LNCAP (cell line): ENCODE results near the gene TRAF3.

ENCODE experiments used
- TF ChIP-seq, protein P1 (sequence below): fragments of 450-650 bp; IDR thresholded peaks from 2 replicates; pipeline ENCODE4 v1.5.1; 2017; ENCODE audit warnings: mild to moderate bottlenecking

Gene TRAF3

DNA sequence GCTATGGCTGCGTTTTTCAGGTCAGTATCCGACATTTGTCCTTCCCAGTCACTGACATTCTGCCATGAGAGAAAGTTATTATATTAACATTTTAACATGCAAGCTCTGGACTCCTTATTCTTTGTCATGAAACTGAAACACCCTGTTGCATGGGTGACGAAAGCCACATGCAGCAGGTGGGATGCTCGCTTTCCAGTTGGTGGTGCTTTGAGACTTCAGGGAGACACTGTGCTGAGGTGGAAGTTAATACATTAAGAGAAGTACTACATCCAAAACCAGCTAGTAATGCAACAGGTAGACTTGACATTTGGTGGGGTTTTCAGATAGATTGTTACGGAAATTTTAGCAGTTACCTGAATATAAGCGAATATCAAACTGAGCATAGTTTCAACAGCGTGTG, 112.4 kb downstream of the TRAF3 start:
- TF ChIP-seq, protein P1, sequence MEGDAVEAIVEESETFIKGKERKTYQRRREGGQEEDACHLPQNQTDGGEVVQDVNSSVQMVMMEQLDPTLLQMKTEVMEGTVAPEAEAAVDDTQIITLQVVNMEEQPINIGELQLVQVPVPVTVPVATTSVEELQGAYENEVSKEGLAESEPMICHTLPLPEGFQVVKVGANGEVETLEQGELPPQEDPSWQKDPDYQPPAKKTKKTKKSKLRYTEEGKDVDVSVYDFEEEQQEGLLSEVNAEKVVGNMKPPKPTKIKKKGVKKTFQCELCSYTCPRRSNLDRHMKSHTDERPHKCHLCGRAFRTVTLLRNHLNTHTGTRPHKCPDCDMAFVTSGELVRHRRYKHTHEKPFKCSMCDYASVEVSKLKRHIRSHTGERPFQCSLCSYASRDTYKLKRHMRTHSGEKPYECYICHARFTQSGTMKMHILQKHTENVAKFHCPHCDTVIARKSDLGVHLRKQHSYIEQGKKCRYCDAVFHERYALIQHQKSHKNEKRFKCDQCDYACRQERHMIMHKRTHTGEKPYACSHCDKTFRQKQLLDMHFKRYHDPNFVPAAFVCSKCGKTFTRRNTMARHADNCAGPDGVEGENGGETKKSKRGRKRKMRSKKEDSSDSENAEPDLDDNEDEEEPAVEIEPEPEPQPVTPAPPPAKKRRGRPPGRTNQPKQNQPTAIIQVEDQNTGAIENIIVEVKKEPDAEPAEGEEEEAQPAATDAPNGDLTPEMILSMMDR: no peak

DNA sequence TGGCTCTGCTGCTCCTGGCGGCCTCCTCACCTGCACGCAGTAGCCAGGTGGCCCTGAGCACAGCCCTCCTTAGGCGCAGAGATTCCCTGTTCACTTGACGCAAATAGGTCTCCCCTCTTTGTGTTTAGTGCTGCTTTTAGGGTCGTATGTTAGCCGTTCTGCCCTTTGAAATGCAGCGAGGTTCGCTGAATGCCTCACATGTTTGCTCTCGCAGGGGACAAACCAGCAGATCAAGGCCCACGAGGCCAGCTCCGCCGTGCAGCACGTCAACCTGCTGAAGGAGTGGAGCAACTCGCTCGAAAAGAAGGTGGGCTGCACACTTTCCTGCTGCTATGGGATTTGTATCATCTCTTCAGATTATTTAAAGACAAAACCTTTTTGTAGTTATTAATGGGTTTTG, 113.9 kb downstream of the TRAF3 start:
- TF ChIP-seq, protein P1: no peak

DNA sequence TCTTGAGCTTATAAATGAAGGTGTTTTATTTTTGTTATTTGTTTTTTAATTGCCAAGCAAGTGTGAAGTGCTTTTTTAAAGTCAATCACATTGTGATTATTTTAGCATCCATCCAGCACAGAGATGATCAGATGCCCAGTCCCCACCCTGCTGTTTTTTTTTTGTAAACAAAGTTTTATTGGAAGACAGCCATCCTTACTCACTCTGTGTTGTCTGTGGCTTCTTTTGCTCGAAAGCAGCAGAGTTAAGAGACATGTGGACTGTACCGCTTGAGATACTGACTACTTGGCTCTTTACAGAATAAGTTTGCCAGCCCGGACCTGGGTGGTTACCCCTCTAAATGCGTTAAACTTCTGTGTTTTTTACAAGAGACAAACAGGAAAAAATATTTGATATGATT, 114.3 kb downstream of the TRAF3 start:
- TF ChIP-seq, protein P1: no peak

DNA sequence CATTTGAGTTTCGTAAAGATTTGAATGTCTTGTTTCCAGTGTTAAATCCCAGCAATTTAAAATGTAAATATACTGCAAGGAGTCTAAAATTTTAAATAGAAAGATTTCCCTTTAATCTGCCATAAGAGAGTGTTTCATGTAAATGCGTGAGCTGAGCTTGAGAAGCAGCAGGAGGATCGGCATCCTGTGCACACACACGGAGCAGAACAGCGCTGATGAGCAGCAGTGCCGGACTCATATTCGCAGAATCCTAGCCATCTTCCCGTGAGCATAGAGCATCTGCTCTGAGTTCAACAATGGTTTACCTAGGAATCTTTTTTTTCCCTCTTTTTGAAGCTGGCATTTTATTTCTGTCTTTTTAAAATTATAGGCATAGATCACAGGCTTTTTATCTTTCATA, 115.4 kb downstream of the TRAF3 start:
- TF ChIP-seq, protein P1: no peak

DNA sequence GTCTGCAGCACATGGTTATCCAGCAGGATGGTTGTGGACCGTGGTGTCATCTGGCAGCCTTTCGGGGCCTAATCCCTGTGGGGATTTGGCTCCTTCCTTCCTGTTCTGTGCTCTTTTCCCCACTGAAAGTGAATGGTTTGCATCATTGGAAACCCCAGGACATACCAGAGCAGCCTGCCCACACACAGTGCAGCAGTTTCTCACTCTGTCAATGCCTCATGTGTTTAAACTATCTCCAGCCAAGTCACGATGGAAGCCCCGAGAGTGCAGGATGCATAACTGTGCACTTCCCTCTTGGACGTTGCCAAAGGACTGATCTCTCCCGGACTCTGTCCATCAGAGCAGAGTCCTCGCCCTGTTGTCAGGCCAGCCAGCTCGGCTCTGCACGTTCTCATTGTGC, 116.2 kb downstream of the TRAF3 start:
- TF ChIP-seq, protein P1: no peak

DNA sequence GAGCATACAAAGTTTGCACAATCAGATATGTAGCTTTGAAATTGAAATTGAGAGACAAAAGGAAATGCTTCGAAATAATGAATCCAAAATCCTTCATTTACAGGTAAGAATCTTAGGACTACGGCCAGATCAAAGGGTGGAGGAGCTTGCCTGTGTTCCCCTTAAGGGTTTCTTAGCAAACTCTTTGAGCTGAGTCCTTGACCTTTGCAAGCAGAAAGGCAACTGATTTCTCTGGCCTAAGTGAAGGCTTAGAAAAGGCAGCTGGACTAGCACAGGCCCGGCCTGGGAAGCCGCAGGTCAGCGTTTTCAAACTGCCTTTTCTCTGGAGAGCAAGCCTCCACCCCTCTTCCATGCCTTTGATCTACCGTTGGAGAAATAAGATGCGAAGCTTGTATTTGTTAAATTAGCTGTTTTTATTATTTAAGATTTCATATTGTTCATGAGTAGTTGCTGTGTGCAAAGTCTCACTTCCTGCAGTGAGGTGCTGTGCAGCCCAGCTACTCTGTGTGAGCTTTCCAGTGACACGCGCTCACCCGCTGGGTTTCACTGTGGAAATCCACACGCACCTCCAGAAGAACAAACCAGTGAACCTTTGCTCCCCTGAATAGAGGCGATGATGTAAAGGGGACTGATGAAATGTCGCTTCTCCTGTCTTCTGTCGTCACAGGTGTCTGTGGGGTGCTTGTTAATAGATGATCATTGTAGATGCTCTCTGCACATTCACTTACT, 120.2 kb downstream of the TRAF3 start:
- TF ChIP-seq, protein P1: no peak

DNA sequence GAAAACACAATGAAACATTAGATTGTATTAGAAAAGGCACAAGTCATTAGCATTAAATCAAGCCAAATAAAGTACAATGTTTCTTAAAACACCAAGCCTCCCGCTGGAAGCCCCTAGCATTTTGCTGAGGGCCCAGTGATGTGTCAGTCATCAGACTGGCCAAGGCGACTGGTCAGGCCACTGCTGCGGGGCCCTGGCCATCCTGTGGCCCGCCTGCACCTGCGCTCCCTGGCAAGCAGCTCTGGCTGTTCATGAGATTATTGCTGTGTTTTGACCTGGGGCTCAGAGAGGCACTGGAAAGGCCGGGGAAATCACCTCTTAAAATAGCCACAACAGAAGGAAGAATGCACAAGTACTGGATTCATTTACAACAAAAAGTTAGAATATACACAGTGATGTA, 121.0 kb downstream of the TRAF3 start:
- TF ChIP-seq, protein P1: no peak
